HL-60/S4 treated with phorbol 12-myristate 13-acetate at 8.2 ng/mL for 4 days and 3 days (cell line): ENCODE measurements around the gene MYL4.
"Not testable (repeated sequence)": the region's sequence is repeated elsewhere in the genome, so short reads cannot be mapped to it uniquely, and the experiment has no call there.

ENCODE experiments used
- in situ Hi-C: fragments of 300-500 bp; cut with MboI; formaldehyde crosslinking; loops from 2 replicates; pipeline ENCODE4 v1.15.0; 2022; ENCODE audit warnings: low sequenced_read_pairs

MYL4 gene

DNA sequence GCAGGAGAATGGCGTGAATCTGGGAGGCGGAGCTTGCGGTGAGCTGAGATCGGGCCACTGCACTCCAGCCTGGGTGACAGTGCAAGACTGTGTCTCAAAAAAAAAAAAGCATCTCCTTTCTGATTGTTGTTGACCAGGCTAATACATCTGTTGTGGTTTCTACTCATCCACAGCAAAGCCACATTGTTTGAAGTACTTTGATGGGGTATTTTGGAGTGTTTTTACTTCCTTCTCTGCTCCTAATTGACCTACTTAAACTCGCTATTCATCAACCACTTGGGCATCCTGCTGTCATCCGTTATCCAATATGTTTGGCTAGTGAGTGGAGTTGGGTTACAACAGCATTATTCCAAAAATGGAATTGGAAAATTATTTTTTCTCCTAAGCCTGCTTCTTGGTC is 16.6 kb upstream of the MYL4 start:
- in situ Hi-C loops, result no loop called here

DNA sequence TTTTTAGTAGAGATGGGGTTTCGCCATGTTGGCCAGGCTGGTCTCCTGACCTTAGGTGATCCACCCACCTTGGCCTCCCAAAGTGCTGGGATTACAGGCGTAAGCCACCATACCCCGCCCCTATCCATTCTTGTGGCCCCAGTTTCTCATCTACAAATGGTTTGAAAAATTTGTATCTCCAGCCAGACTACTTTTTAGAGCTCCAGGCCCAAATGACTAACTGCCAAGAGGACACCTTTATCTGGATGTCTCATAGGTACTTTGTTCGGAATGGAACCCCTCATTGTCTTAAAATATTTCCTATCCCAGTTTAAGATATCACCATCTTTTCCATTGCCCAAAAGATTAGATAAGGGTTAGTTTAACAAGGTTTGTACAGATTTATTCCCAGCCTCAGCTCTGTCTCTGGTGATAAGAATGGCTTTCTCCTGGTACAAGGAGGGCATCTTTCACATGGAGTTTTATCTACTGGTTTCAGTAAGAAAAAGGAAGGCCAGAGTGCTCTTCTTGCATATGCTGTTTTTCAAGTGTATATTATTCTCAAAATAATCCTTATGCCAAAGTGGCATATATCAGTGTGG is 15.1 kb upstream of the MYL4 start:
- in situ Hi-C loops, result no loop called here

DNA sequence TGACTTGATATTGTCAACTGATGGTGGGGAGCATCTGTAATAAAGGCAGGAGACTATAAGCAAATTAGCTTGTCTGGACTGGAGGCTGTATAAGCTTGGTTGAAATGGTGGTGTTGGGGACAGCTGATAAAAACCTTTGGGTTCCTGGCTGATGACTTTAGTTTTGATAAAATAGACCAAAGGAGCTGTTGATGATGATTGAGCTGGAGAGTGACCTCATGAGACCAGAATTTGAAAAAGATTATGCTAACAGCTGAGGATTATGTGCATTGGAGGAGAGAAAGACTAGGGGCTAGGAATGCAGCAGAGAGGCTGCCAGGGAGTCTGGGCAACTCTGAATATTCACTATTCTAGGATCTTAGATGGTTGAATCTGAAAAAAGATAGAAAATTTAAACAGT is 11.3 kb upstream of the MYL4 start:
- in situ Hi-C loops, result no loop called here

DNA sequence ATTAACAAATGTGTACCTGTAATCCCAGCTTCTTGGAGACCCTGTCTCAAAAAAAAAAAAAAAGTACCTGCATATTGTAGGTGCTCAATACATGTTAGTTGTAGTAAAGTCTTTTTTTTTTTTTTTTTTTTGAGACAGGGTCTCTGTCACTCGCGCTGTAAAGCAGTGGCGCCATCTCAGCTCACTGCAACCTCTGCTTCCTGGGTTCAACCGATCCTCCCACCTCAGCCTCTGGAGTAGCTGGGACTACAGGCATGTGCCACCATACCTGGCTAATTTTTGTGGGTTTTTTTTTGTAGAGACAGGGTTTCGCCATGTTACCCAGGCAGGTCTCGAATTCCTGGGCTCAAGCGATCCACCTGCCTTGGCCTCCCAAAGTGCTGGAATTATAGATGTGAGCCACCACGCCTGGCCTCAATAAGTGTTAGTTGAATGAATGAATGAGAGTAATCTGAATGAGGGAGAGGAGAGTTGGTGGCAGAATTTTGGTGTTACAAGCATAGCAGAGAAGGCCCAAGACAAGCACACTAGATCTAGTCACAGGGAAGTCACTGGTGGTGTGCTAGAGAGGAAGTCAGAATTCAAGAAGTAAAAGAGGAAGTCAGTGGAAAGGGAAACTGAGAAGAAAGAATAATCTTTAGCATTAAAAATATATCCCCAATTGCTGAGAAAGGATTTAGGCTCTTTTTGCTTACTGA is 9.4 kb upstream of the MYL4 start:
- in situ Hi-C loops, result no loop called here

DNA sequence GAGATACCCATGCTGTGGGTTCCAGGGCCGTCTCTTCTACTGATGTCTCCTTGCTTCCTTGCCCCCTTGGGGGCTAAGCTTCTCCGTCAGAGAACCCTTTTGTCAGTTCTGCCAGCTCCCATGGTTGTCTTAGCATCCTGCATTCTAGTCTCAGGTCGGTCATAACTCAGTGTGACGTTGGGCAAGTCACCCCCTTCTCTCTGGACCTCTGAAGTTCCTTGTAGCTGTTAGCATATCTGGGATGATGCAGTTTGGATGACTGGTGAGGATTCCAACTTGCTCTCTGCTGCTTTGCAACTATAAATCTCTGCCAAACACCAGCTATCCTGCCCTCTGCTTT is 8.9 kb upstream of the MYL4 start:
- in situ Hi-C loops, result no loop called here

DNA sequence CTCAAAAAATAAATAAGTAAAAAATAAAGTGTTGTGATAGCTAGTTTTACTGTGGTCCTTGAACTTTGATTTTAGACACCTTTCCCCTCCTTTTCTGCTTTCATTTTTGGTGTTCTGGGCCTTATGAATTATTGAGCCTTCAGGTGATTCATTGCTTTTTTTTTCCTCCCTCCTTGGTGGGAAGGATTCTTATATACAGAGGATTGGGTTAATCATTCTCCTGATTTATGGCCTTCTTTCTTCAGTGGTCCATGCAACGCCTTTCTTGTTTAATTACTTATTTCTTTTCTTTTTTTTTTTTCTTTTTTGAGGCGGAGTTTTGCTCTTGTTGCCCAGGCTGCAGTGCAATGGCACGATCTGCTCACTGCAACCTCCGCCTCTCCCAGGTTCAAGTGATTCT is 8.0 kb upstream of the MYL4 start:
- in situ Hi-C loops, result no loop called here

DNA sequence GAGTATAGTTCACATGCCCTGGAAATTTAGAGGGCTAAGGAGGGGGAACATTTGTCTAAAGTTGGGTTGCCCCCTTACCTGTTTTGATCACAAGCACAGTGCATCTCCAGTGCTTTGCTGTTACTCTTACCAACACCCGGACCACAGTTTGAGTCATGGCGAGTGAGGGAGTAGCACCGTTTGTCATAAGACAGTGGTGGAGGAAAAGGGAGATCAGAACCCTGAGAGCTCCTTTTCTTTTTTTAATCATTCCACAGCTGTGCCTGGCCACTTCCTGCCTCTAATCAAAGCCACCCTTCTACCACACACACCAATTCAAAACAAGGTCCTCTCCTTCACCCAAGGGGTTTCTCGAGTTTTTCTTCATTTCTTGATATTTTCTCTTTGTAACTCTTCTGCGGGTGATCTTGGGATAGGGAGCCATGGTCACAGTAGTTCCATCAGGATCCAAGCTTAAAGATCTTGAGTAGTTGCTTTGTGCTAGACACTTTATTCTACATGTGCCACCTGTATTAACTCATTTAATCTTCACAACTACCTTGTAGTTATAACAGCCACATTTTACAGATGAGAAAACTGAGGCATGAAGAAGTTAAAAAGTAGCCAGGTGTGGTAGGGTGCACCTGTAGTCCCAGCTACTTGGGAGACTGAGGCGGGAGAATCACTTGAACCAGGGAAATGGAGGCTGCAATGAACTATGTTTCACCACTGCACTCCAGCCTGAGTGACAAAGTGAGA is 5.0 kb upstream of the MYL4 start:
- in situ Hi-C loops, result no loop called here

DNA sequence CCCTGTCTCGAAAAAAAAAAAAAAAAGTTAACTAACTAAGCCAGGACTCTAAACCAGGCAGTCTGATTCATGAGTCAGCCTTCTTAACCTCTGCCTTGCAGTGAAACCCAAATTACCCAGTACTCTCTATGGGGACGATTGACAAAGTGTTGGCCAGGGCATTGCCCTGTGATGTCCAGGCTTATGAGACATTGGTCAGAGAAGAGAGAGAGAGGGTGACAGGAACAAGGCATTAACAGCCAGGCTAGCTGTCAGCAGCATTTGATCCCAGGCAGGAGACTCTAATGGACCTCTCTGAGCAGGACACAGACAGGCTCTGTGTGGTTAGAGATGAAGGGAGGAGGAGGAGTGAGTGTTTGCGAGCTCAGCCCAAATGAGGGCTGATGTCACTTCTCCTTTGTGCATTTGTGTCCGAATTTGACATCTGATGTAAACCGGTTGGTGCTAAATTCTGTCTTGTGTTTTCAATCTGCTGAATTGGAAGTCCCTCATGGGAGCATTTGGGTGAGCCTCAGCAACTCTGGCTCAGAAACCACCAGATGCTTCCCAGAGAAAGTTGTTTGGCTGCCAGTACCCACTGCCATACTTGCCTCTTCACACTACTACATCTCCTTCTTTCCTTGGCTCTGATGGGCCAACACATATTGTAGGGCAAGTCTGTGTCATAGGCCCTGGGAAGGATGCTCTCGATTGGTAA is 4.3 kb upstream of the MYL4 start:
- in situ Hi-C loops, result no loop called here

DNA sequence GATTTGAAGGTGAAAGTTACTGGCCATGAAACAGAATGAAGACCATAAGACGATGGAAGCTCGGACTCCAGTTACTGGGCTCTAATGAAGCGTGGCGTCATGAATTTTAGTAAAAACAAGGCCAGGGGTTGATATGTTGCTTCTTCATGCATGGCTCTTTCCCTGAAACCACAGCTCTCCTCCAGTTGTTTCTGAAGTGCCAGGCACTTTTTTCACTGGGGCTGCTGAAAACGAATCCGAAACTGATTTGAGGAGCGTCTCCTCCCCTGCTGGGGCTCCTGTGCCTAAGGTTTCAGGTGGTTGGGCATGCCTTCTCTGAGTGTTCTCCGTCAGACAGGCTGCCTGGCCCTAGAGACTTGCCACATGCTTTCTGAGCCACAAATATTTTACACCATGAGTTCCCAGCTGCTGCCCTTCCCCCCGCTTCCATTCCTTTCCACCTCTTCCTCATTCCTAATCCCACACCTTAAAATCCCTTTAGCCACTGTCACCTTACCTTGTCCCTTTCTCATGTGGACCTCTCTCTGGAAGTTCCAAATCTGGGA is 3.7 kb upstream of the MYL4 start:
- in situ Hi-C loops, result no loop called here

DNA sequence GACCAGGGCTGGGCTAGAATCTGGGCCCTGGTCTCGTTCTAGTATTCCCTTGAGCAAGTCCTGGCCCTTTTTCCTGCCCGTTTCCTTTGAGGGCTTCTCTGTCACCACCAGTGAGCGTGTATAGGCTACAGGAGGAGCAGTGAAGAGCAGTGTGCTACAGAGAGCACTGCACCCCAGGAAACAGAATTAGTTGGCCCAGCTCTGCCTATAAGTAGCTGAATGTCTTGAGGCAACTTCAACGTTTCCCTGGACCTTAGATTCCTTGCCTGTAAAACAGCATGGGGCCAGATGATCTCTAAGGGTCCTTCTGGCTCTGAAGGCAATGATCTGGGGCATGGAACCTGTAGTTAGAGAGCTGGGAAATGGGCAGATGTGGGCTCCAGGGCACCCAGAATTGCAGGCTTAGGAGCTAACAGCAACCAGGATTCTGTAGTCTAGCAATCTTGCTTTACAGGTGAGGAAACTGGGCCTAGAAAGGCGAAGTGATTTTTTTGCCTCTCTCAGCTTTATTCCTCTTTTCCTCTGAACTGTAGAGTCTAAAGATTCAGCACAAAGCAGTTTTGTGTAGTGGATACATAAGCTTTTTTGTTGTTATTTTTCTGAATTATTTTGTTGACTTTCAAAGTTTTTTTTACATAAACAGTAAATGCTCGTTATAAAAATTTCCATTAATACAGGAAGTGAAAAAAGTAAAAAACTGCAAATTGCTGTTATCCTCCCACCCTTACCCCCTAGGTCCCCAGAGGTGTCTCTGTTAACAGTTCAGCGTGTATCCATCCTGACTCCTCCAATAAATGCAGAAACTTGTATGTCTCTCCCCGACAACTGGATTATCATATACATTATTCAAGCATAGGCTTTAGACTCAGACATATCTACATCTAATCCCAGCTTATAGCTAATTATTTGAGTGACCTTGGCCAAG is 1.7 kb upstream of the MYL4 start:
- in situ Hi-C loops, result no loop called here

DNA sequence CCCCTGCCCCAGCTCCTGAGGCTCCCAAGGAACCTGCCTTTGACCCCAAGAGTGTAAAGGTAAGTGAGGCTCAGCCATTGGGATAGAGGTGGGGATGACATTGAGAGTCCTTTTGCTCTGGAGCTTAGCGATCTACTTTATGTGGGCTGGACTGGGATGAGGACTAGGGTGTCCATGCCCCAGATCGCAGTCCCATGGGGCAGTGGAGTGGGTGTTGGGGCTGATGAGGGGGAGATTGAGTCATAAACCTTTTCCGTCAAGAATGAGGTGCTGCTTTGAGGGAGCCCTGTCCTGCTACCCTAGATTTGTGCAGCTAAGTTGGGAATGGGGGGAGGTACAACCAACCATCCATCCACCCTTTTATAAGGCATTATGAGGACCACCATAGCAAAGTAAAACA is 351 bp downstream of the MYL4 start:
- in situ Hi-C loops, result no loop called here

DNA sequence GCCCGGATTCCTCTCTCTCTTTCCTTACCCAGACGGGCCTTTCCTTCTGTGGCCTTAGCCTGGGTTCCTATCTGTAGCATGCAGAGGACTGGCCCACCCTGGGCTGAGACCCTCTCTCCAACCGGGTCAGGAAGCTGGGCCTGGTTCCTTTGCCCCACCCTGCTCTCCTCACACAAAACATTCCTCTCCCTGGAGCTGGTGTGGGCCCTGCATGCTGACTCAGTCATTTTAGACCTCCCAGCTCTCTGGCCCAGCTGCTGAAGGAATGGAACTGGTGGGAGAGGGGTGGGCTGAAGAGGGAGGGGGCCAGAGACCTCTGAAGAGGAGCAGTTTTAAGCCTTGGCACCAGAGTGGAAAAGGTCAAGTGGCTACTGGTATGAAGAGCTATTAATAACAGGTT is 957 bp downstream of the MYL4 start:
- in situ Hi-C loops, result no loop called here

DNA sequence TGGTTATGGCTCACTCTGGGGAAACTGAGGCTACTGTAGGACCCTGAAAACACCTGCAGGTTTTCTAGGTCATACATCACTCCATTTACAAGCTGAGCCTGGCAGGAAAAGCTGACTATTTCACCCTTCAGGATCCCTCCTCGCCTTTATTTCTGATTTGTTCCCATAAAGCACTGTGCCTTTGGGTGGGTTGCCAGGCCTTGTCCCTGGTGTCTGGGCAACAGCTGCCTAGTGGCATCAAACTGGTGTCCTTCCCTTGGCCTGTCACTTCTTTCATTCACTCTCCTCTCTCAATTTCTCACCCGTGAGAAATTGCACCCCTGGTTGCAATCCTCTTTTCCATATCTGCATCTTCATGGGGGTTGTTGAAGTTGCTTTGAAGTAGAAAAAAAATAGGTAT is 1.6 kb downstream of the MYL4 start:
- in situ Hi-C loops, result no loop called here

DNA sequence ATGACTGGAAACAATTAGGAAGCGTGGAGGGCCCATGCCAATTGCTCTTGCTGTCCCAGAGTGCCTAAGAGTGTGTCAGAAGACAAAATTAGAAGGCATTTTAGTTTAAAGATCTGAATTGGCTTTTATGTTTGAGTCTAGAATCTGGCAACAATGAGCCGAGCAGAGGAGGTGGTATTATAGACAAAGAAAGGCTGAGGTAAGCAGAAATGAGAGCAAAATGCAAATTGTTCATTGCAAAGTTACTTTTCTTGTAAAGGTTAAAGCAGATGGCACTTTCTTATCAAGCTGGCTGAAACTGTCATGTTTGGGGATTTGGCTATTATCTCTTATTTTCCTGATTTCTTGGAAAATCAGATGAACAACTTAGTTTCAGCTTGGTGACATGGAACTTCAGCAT is 3.3 kb downstream of the MYL4 start:
- in situ Hi-C loops, result no loop called here

DNA sequence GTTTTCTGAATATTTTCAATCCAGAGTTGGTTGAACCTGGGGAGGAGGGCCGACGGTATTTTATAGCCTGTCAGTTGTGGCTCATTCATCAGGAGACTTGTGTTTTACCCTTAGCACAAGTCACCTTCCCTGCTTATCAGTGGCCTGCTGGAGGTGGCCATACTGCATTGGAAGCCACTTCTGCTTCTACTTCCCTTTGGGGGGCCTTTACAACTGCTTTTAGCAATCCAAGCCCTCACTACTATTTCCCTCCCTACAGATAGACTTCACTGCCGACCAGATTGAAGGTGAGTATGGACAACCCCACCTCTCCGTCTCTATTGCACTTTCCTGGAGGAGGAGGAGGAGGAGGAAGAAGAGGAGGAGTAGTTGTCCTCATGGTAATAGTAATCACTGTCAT is 4.4 kb downstream of the MYL4 start:
- in situ Hi-C loops, result no loop called here

DNA sequence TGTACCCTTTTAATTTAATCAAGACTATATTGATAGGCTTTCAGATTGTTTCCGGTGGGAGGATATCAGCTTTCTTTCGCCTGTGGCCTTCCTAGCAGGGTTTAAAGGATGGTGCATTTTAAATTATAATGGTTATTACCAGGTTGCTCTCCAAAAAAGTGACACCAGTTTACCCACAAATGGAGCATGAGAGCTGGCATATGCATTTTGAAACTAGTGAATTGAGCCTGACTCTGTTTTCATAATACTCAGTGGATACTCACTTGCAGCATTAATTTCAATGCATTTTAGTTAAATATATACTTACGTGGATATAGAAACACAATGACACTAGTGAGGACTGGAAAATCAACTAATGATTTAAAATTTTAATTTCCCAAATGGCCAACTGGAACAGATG is 5.8 kb downstream of the MYL4 start:
- in situ Hi-C loops, result no loop called here

DNA sequence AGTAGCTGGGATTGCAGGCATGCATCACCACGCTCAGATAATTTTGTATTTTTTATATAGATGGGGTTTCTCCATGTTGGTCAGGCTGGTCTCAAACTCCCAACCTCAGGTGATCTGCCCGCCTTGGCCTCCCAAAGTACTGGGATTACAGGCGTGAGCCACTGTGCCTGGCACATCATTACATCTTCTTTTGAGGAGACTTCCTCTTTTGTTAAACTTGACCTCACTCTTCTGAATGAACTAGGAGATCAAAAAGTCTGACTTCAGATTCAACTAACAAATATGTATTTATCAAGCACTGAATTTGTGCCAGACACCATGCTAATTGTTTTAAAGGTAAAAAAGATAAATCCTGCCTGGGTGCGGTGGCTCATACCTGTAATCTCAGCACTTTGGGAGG is 7.7 kb downstream of the MYL4 start:
- in situ Hi-C loops, result not testable (repeated sequence)

DNA sequence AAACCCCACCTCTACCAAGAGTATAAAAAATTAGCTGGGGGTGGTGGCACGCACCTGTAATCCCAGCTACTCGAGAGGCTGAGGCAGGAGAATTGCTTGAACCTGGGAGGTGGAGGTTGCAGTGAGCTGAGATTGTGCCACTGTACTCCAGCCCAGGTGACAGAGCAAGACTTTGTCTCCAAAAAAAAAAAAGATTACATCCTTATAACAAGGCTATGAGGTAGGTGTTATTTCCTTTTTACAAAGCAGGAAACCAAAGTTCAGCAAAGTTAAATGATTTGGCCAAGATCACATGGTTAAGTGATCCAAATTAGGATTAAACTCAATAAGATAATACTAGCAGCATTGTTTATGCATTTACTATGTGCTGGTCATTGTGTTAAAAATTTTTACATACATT is 8.1 kb downstream of the MYL4 start:
- in situ Hi-C loops, result not testable (repeated sequence)

DNA sequence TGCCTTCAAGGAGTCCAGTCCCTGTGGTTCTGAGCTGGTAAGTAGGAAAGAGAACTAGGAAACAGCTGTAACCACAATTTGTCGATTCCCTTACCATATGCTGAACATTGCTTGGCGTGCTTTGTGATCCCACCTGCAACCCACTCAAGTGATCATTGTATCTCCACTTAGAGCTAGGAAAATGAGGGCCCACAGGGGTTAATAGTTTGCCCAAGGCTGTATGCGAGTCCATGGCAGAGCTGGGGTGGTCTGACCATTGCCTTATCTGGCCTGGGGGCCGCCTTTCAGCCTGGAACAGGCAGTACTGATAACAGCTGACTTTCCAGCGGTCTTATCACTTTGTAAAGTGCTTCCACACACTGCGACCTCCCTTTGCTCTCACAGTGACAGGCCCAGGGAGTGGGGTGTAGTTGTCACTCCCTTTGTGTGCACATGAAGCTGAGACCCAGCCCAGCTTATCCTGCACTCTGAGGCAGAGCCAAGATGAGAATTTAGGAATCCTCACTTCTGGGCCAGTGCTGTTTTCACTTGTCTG is 9.8 kb downstream of the MYL4 start:
- in situ Hi-C loops, result no loop called here
